Measurements from ENCODE around the gene N4BP2.

The N4BP2 gene

DNA sequence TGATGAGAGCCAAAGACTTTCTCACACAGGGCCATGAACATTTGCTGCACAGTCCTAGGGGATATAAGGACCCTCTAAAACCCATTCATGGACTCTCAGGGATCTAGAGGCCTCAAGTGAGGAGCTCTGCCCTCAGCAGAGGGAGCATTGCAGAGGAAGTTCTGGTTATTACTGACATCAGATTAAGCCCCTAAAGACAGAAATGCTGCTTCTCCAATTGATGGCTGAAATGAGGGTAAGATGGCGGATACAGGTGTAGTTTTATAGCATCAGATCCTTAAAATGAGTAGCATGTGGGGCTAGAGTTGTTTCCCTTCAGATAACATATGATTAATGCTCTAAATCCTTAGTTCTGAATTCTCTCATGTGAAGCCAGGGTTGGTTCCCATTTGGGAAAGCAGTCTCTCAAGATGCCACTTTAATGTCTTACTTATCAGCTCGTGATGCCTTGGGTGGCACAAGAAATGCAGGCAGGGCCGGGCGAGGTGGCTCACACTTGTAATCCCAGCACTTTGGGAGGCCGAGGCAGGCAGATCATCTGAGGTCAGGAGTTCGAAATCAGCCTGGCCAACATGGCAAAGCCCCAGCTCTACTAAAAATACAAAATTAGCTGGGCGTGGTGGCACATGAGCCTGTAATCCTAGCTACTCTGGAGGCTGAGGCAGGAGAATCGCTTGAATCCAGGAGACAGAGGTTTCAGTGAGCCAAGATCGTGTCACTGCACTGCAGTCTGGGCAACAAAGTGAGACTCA, 148.0 kb downstream of the N4BP2 start:
- H3K27ac ChIP-seq = no peak overlapping the region
- TF ChIP-seq ZFX (IDR thresholded peaks at IDR 0.05) = no peak
- TF ChIP-seq, protein P1, sequence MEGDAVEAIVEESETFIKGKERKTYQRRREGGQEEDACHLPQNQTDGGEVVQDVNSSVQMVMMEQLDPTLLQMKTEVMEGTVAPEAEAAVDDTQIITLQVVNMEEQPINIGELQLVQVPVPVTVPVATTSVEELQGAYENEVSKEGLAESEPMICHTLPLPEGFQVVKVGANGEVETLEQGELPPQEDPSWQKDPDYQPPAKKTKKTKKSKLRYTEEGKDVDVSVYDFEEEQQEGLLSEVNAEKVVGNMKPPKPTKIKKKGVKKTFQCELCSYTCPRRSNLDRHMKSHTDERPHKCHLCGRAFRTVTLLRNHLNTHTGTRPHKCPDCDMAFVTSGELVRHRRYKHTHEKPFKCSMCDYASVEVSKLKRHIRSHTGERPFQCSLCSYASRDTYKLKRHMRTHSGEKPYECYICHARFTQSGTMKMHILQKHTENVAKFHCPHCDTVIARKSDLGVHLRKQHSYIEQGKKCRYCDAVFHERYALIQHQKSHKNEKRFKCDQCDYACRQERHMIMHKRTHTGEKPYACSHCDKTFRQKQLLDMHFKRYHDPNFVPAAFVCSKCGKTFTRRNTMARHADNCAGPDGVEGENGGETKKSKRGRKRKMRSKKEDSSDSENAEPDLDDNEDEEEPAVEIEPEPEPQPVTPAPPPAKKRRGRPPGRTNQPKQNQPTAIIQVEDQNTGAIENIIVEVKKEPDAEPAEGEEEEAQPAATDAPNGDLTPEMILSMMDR (conservative IDR thresholded peaks at IDR 0.05) = no peak

- no peak overlapping the region for H3K27ac ChIP-seq
Measured at GRCh38 chr4:40205259-40206198, 148.9 kb downstream of the N4BP2 start.

GRCh38 chr4:40206426-40206825, 149.8 kb downstream of the N4BP2 start:
- no peak overlapping the region for H3K27ac ChIP-seq
- TF ChIP-seq, protein P1 (conservative IDR thresholded peaks at IDR 0.05) = no peak
- TF ChIP-seq ZFX (IDR thresholded peaks at IDR 0.05) = no peak

More at GRCh38 chr4:40205259-40206198, 148.9 kb downstream of the N4BP2 start:
- TF ChIP-seq, protein P1 (conservative IDR thresholded peaks at IDR 0.05) = no peak
- TF ChIP-seq ZFX (IDR thresholded peaks at IDR 0.05) = no peak

Data from C4-2B (cell line).